GM23338 (cell line): ENCODE data around the gene SYNE1. TPM values are rescaled to one million over a fixed set of nuclear protein-coding genes. Genes with fewer than 3 reads are reported as not detected.

Experiments used
- ATAC-seq: fragments of 200-7000 bp; cut with Tn5 transposase; 3 replicates; pipeline ENCODE4 v1.9.1; 2020
- DNase-seq: peaks from one replicate; pipeline ENCODE4 v3.0.0-alpha.2; 2015; ENCODE audit warnings: low spot score
- H2AFZ ChIP-seq: fragments of 200-600 bp; sonication (generic); 2 replicates; pipeline ENCODE4 v1.8.0; 2016; ENCODE audit warnings: antibody characterized with exemption, mild to moderate bottlenecking, moderate library complexity
- H3F3A ChIP-seq: fragments of 200-600 bp; sonication (generic); replicated peaks from 2 replicates; pipeline ENCODE4 v1.8.0; 2017; ENCODE audit warnings: antibody characterized with exemption, mixed run types, low read depth
- H3K27ac ChIP-seq: fragments of 200-600 bp; sonication (generic); 2 replicates; pipeline ENCODE4 v1.6.1; 2016; ENCODE audit warnings: low read depth
- H3K27me3 ChIP-seq: fragments of 200-600 bp; sonication (generic); 2 replicates; pipeline ENCODE4 v1.8.0; 2016; ENCODE audit warnings: mild to moderate bottlenecking, mixed run types, moderate library complexity; ENCODE audit not compliant: insufficient read depth
- H3K36me3 ChIP-seq: fragments of 200-600 bp; sonication (generic); 2 replicates; pipeline ENCODE4 v1.8.0; 2016; ENCODE audit warnings: mild to moderate bottlenecking; ENCODE audit not compliant: insufficient read depth
- H3K4me1 ChIP-seq: fragments of 200-600 bp; sonication (generic); 2 replicates; pipeline ENCODE4 v1.8.0; 2016; ENCODE audit warnings: mild to moderate bottlenecking, moderate library complexity; ENCODE audit not compliant: insufficient read depth
- H3K4me2 ChIP-seq: fragments of 200-600 bp; sonication (generic); 2 replicates; pipeline ENCODE4 v1.7.1; 2017; ENCODE audit warnings: mixed run types
- H3K4me3 ChIP-seq: fragments of 200-600 bp; sonication (generic); 2 replicates; pipeline ENCODE4 v1.6.1; 2016; ENCODE audit warnings: mixed run types
- H3K79me2 ChIP-seq: fragments of 200-600 bp; sonication (generic); replicated peaks from 2 replicates; pipeline ENCODE4 v1.8.0; 2017; ENCODE audit warnings: mild to moderate bottlenecking; ENCODE audit not compliant: insufficient read depth
- H3K9me2 ChIP-seq: fragments of 200-600 bp; sonication (generic); 2 replicates; pipeline ENCODE4 v1.8.0; 2017; ENCODE audit not compliant: insufficient read depth
- H4K20me1 ChIP-seq: fragments of 200-600 bp; sonication (generic); replicated peaks from 2 replicates; pipeline ENCODE4 v1.8.0; 2017; ENCODE audit warnings: mild to moderate bottlenecking; ENCODE audit not compliant: insufficient read depth
- H3K27ac Mint-ChIP-seq: 2 replicates; pipeline ENCODE4 v1.8.0; 2020; ENCODE audit warnings: inconsistent platforms, mild to moderate bottlenecking, moderate library complexity, mixed read lengths
- H3K27me3 Mint-ChIP-seq: 3 replicates; pipeline ENCODE4 v1.8.0; 2022; ENCODE audit warnings: low read depth, mild to moderate bottlenecking, moderate library complexity, mixed read lengths, inconsistent platforms; ENCODE audit not compliant: insufficient read depth, poor library complexity
- H3K36me3 Mint-ChIP-seq: 3 replicates; pipeline ENCODE4 v1.8.0; 2021; ENCODE audit warnings: low read depth, mild to moderate bottlenecking, inconsistent platforms, moderate library complexity, mixed read lengths
- H3K4me1 Mint-ChIP-seq: 3 replicates; pipeline ENCODE4 v1.8.0; 2020; ENCODE audit warnings: mild to moderate bottlenecking, inconsistent platforms, mixed read lengths
- H3K4me3 Mint-ChIP-seq: 3 replicates; pipeline ENCODE4 v1.8.0; 2021; ENCODE audit warnings: moderate library complexity, mild to moderate bottlenecking, inconsistent platforms, mixed read lengths
- H3K9me3 Mint-ChIP-seq: 3 replicates; pipeline ENCODE4 v1.8.0; 2020; ENCODE audit warnings: moderate library complexity, mild to moderate bottlenecking, inconsistent platforms, mixed read lengths
- CREB1 ChIP-seq: fragments of 250-450 bp; sonication (Bioruptor Pico); IDR thresholded peaks from 2 replicates; pipeline ENCODE4 v1.5.0; 2020; ENCODE audit warnings: low read depth, mild to moderate bottlenecking, moderate library complexity
- EZH2 ChIP-seq: fragments of 200-600 bp; sonication (generic); IDR thresholded peaks from one replicate; pipeline ENCODE4 v1.8.0; 2017; ENCODE audit warnings: antibody characterized with exemption, mild to moderate bottlenecking, low read depth; ENCODE audit not compliant: unreplicated experiment
- EZH2phosphoT487 ChIP-seq: fragments of 200-600 bp; sonication (generic); IDR thresholded peaks from one replicate; pipeline ENCODE4 v1.8.1; 2018; ENCODE audit warnings: antibody characterized with exemption; ENCODE audit not compliant: unreplicated experiment
- JUNB ChIP-seq: IDR thresholded peaks from one replicate; pipeline ENCODE4 v1.6.1; 2016; ENCODE audit warnings: antibody characterized with exemption; ENCODE audit not compliant: unreplicated experiment
- NANOG ChIP-seq: IDR thresholded peaks from 2 replicates; pipeline ENCODE4 v1.6.1; 2016; ENCODE audit warnings: antibody characterized with exemption, borderline replicate concordance
- POLR2AphosphoS5 ChIP-seq: IDR thresholded peaks from 2 replicates; pipeline ENCODE4 v1.6.1; 2016; ENCODE audit warnings: antibody characterized with exemption, low read depth
- REST ChIP-seq: IDR thresholded peaks from one replicate; pipeline ENCODE4 v1.6.1; 2018; ENCODE audit warnings: antibody characterized with exemption; ENCODE audit not compliant: unreplicated experiment
- STAT1 ChIP-seq: IDR thresholded peaks from one replicate; pipeline ENCODE4 v1.6.1; 2016; ENCODE audit warnings: antibody characterized with exemption; ENCODE audit not compliant: unreplicated experiment
- ZNF114 ChIP-seq: fragments of 250-450 bp; sonication (Bioruptor Pico); IDR thresholded peaks from 2 replicates; pipeline ENCODE4 v1.5.0; 2020; ENCODE audit warnings: mild to moderate bottlenecking, moderate library complexity
- ZNF331 ChIP-seq: fragments of 250-450 bp; sonication (Bioruptor Pico); IDR thresholded peaks from 2 replicates; pipeline ENCODE4 v1.5.0; 2020; ENCODE audit warnings: low read depth, mild to moderate bottlenecking, moderate library complexity
- polyA plus RNA-seq: library from polyadenylated mRNA; unstranded; fragments of >200 nt; fragmentation: Nextera tagmentation; extraction: Ambion mirVana; gene quantifications from 2 replicates; pipeline ENCODE4 v1.2.1, GENCODE V29; 2016
- total RNA-seq: library from RNA; depleted of rRNA; stranded (reverse); fragments of >200 nt; shearing (Covaris generic); gene quantifications from 2 replicates; pipeline ENCODE4 v1.2.3, GENCODE V29; 2014
- TF ChIP-seq, protein P1 (sequence below): fragments of 250-450 bp; sonication (Bioruptor Pico); IDR thresholded peaks from 2 replicates; pipeline ENCODE4 v1.5.0; 2020; ENCODE audit warnings: mild to moderate bottlenecking, moderate library complexity
- TF ChIP-seq, protein P2 (sequence below), 2 experiments: fragments of 200-600 bp in 1 of 2; sonication (generic) in 1 of 2; conservative IDR thresholded peaks; 2 replicates each; pipeline versions ENCODE4 v1.5.1 to v1.6.1; 2016 to 2017; ENCODE audit warnings: antibody characterized with exemption in 2 of 2, low read depth in 2 of 2, mild to moderate bottlenecking in 2 of 2, moderate library complexity in 1 of 2
- TF ChIP-seq, protein P3 (sequence below): IDR thresholded peaks from 2 replicates; pipeline ENCODE4 v1.6.1; 2016; ENCODE audit warnings: antibody characterized with exemption

Gene SYNE1
- total and polyA plus RNA-seq, 2 experiments from 2014 or later, result 3.9 to 13.6 TPM

DNA sequence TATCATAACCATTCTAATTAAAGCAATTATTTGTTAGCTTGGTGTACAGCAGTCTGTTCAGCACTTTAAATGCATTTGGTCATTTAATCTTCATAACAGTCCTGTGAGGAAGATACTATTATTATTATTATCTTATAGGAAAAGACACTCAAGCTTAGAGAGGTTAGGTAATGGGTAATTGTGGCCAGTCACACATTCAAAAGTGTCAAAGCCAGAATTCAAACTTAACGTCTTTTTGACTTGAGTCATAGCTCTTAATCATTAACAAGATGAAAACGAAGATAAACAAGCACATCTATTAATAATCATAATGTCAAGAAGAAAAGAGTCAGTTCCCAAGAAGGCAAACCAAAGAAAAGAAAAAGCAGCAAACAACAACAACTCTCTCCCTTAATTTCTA is 251.0 kb downstream of the SYNE1 start:
- Histone ChIP-seq H3K27ac (no peak overlapping the region), H3K79me2 (no peaks in the 10 kb centered on the region), H3F3A (no peaks in the 10 kb centered on the region), H3K4me2 (no peak overlapping the region), H3K4me3 (no peak overlapping the region), H4K20me1 (no peaks in the 10 kb centered on the region), H3K9me2 (no peaks in the 10 kb centered on the region), H3K4me1 (no peaks in the 10 kb centered on the region), H3K36me3 (no peaks in the 10 kb centered on the region), H3K27me3 (no peaks in the 10 kb centered on the region), H2AFZ (no peak overlapping the region)
- H3K36me3 Mint-ChIP-seq, result no peaks in the 10 kb centered on the region
- H3K9me3 Mint-ChIP-seq, result no peaks in the 10 kb centered on the region
- DNase-seq (no peak), ATAC-seq (no peak)
- H3K27me3 Mint-ChIP-seq, result peaks cover 2% of the 10 kb centered on the region
- no peak for TF ChIP-seq EZH2
- no peak for TF ChIP-seq ZNF331 (CRISPR knock-in tag)
- no peak for TF ChIP-seq STAT1
- TF ChIP-seq ZNF114 (CRISPR knock-in tag), result no peak
- no peak for TF ChIP-seq POLR2AphosphoS5
- no peak for TF ChIP-seq EZH2phosphoT487
- no peak for TF ChIP-seq JUNB
- TF ChIP-seq, protein P1, sequence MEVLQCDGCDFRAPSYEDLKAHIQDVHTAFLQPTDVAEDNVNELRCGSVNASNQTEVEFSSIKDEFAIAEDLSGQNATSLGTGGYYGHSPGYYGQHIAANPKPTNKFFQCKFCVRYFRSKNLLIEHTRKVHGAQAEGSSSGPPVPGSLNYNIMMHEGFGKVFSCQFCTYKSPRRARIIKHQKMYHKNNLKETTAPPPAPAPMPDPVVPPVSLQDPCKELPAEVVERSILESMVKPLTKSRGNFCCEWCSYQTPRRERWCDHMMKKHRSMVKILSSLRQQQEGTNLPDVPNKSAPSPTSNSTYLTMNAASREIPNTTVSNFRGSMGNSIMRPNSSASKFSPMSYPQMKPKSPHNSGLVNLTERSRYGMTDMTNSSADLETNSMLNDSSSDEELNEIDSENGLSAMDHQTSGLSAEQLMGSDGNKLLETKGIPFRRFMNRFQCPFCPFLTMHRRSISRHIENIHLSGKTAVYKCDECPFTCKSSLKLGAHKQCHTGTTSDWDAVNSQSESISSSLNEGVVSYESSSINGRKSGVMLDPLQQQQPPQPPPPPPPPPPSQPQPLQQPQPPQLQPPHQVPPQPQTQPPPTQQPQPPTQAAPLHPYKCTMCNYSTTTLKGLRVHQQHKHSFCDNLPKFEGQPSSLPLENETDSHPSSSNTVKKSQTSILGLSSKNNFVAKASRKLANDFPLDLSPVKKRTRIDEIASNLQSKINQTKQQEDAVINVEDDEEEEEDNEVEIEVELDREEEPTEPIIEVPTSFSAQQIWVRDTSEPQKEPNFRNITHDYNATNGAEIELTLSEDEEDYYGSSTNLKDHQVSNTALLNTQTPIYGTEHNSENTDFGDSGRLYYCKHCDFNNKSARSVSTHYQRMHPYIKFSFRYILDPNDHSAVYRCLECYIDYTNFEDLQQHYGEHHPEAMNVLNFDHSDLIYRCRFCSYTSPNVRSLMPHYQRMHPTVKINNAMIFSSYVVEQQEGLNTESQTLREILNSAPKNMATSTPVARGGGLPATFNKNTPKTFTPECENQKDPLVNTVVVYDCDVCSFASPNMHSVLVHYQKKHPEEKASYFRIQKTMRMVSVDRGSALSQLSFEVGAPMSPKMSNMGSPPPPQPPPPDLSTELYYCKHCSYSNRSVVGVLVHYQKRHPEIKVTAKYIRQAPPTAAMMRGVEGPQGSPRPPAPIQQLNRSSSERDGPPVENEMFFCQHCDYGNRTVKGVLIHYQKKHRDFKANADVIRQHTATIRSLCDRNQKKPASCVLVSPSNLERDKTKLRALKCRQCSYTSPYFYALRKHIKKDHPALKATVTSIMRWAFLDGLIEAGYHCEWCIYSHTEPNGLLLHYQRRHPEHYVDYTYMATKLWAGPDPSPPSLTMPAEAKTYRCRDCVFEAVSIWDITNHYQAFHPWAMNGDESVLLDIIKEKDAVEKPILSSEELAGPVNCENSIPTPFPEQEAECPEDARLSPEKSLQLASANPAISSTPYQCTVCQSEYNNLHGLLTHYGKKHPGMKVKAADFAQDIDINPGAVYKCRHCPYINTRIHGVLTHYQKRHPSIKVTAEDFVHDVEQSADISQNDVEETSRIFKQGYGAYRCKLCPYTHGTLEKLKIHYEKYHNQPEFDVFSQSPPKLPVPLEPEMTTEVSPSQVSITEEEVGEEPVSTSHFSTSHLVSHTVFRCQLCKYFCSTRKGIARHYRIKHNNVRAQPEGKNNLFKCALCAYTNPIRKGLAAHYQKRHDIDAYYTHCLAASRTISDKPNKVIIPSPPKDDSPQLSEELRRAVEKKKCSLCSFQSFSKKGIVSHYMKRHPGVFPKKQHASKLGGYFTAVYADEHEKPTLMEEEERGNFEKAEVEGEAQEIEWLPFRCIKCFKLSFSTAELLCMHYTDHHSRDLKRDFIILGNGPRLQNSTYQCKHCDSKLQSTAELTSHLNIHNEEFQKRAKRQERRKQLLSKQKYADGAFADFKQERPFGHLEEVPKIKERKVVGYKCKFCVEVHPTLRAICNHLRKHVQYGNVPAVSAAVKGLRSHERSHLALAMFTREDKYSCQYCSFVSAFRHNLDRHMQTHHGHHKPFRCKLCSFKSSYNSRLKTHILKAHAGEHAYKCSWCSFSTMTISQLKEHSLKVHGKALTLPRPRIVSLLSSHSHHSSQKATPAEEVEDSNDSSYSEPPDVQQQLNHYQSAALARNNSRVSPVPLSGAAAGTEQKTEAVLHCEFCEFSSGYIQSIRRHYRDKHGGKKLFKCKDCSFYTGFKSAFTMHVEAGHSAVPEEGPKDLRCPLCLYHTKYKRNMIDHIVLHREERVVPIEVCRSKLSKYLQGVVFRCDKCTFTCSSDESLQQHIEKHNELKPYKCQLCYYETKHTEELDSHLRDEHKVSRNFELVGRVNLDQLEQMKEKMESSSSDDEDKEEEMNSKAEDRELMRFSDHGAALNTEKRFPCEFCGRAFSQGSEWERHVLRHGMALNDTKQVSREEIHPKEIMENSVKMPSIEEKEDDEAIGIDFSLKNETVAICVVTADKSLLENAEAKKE (CRISPR knock-in tag), result no peak
- no peak for TF ChIP-seq NANOG
- TF ChIP-seq, protein P2, sequence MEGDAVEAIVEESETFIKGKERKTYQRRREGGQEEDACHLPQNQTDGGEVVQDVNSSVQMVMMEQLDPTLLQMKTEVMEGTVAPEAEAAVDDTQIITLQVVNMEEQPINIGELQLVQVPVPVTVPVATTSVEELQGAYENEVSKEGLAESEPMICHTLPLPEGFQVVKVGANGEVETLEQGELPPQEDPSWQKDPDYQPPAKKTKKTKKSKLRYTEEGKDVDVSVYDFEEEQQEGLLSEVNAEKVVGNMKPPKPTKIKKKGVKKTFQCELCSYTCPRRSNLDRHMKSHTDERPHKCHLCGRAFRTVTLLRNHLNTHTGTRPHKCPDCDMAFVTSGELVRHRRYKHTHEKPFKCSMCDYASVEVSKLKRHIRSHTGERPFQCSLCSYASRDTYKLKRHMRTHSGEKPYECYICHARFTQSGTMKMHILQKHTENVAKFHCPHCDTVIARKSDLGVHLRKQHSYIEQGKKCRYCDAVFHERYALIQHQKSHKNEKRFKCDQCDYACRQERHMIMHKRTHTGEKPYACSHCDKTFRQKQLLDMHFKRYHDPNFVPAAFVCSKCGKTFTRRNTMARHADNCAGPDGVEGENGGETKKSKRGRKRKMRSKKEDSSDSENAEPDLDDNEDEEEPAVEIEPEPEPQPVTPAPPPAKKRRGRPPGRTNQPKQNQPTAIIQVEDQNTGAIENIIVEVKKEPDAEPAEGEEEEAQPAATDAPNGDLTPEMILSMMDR (conservative IDR thresholded peaks at IDR 0.05; ENCODE audit: low read depth in 2 of 2), result no peak
- TF ChIP-seq, protein P3, sequence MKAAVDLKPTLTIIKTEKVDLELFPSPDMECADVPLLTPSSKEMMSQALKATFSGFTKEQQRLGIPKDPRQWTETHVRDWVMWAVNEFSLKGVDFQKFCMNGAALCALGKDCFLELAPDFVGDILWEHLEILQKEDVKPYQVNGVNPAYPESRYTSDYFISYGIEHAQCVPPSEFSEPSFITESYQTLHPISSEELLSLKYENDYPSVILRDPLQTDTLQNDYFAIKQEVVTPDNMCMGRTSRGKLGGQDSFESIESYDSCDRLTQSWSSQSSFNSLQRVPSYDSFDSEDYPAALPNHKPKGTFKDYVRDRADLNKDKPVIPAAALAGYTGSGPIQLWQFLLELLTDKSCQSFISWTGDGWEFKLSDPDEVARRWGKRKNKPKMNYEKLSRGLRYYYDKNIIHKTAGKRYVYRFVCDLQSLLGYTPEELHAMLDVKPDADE, result no peak
- TF ChIP-seq REST, result no peak
- no peak for TF ChIP-seq CREB1 (CRISPR knock-in tag)
- no peak overlapping the region for H3K27ac Mint-ChIP-seq
- H3K4me1 Mint-ChIP-seq, result peaks cover 2% of the 10 kb centered on the region; the same call in 2 of the 3 replicates
- H3K4me3 Mint-ChIP-seq, result no peak overlapping the region
